HG03558 (cell line): ENCODE measurements around the gene LDLRAD3.

Experiments
- ATAC-seq: cut with Tn5 transposase; IDR thresholded peaks from one replicate; pipeline ENCODE4 v1.9.1; 2021; ENCODE audit warnings: moderate number of reproducible peaks; ENCODE audit not compliant: unreplicated experiment; ENCODE audit errors: extremely low read depth

The LDLRAD3 gene

DNA sequence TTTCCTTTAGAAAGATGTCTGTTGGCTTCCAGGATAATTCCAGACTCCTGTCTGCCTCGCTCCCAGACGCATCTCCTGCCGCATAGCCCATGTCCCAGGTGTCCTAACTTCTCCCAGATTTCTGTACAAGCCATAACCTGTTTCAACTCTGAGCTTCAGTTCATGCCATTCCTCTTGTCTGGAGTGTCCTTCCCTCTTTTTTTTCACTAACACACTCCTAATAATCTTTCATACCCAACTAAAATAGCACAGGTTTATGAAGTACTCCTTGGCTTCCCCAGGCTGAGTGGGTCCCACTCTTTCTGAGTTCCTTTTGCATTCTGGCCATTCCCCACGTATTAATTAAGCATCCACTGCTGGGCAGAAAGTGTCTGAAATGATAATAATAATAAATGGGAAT, 123.0 kb downstream of the LDLRAD3 start:
- ATAC-seq = no peak

DNA sequence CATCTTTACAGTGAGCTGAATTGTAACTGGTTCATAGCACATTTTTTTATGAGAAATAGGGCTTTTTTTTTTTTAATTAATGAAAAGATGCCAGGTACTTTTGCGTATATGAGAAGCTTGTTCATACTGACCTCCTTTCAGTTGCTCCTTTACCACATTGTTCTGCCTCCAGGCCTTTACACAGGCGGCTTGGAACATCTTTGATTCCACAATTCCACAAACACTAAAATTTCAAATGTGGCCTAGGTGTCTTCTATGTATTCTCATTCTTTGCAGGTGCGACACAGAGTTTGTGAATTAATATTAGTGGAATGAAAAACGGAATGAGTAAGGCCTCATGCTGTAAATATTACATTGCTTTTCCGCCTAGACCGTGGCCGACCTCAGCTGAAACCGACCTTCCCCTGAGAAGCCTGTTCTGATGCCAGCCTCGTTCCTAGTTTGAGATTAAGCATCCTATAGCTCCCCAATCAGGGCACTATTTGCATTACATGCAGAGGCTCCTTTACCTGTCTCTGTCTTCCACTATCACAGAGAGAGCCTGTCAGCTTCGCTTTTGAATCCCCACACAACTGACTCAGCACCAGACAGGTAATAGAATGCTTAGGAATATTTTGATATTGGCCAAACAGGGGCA, 125.8 kb downstream of the LDLRAD3 start:
- no peak for ATAC-seq

DNA sequence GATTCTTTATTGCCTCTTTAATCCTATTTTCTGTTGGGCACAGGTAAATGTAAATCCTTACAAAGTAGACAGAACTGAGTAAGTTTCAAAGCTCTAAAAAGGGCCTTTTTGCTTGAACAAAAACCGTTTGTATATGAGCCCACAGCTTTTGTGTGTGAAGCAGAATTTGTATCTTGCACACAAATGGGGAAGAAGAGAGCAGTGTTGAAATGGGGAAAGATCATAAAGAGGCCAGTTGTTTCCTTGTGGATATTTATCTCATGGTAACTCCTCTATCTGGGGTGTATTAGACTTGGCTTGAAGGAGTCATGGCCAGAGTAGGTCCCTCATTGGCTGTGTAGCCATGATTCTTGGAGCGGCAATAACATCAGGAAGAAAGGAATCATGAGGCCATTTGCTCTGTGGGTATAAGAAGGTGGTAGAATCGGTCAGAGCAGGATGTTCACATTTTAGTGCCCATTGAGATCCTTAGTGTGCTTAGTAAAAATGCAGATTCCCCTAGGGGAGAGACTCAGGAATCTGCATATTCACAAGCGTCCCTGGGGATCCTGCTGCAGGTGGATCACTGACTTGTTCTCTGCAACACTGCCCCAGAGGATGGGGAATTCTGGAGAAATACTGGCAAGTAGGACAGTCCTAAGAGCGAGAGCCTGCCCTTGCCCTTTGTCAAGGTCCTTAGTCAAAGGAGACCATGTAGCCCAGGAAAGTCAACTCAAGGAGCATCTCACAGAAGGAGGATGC, 126.5 kb downstream of the LDLRAD3 start:
- no peak for ATAC-seq

DNA sequence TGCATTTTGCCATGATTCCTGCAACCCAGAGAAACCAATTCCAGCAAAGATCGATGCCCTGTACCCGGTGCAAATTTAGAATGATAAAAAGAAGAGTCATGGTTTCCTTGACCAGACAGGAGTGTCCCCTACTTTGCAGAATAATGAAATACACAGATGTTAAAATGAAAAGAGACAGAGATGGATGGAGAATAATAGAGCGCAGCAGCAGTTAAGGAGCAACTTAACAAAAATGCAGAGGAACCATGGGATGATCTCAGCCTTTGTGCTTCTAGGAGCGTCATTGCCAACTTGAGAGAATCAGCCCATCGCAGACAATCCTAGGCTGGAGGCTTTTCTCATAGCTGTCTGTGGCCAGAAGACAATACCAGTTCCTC, 127.1 kb downstream of the LDLRAD3 start:
- no peak for ATAC-seq

DNA sequence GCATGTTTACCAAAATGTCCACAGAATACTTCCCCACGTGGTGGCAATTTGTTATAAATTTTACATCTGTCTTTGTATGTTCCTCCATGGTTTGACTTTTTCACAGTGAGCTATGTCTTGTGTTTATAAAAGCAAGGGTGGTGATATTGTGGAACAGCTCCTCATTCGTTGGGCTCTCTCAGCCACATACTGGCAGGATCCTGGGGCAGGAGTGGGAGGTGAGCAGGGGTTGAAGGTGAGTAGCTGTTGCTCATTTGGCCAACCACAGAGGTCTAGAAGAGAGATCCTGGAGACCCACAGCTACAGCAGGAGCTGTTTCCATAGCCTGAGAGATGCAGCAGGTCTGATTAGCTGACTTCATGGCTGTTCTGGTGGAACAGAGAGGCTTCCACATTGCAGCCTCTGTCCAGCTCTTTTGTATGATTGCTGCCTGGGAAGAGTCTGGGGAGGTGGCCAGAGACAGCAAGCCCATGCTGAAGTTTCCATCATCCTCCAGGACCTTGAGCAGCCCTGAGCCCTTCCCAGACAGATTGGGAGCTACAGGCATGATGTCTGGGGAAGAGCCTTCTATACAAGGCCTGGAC, 128.1 kb downstream of the LDLRAD3 start:
- no peak for ATAC-seq

DNA sequence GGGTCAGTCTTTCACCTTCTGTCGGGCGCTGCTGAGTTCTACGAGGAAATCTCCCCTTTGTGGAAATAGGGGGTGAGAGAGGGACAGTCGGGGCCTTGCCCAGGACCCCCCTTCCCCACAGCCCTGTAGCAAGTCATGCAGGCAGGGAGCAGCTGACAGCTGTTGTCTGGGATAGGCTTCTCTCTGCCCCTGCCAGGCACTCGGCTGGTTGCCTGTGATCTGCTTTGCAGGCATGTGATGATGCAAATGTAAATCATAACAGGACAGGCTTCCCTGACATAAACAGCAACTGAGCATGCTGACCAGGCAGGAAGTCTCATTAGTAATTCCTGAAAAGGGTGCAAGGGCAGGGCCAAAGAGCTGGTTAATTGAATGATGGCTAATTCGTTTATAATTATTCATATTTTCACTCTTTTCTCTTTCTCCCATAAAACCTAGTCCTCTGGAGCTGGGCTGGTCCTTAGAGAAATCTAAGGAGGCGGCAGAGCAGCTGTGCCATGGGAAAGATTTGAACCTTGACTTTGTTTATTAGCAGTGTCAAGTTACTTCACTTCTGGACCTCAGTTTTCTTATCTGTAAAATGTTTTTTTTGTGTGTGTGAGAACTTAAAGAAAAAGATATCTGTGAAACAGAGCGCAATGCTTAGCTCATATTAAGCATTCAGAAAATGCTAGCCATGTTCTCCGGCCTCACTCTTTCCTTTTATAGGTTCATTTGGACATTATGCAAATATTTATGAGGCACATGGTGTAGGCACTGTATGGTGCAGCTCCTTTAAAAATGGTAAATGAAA, 129.7 kb downstream of the LDLRAD3 start:
- no peak for ATAC-seq

DNA sequence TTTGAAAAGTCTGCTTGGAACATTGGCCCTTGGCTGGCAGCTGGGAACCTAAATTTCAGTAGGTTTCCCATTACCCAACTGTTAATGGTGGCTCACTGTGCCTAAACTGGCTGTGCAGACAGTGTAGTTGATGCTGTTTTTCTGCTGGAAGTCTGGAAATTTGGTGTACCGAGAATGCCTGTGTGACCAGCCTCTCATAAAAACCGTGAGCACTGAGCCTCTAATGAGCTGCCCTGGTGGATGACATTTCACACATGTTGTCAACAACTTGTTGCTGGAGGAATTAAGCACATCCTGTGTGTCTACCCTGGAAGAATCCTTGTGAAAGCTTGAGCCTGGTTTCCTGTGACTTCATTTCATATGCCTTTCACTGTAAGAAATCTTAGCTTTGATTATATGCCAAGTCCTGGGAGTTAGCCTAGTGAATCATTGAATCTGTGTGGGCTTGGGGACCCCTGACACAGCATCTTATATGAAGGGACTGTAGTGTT, 131.1 kb downstream of the LDLRAD3 start:
- ATAC-seq = no peak

DNA sequence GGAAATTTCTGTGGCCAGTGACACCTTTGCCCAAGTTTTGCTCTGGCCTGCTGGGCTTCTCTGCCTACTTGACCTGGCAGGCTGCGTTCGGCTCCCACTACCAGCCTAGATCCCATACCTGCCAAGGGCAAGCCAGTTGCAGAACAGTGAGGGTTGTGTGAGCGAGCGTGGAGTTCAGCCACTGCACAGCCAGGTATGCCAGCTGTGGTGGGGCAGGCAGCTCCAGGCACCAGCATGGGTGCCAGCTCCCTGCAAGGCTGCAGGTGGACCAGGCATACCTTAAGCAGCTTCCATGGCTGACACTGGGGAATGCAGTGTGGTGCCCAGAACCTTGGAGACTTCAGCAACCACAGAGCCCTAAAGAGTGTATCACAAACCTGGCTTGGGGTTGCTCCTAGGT, 133.5 kb downstream of the LDLRAD3 start:
- no peak for ATAC-seq

DNA sequence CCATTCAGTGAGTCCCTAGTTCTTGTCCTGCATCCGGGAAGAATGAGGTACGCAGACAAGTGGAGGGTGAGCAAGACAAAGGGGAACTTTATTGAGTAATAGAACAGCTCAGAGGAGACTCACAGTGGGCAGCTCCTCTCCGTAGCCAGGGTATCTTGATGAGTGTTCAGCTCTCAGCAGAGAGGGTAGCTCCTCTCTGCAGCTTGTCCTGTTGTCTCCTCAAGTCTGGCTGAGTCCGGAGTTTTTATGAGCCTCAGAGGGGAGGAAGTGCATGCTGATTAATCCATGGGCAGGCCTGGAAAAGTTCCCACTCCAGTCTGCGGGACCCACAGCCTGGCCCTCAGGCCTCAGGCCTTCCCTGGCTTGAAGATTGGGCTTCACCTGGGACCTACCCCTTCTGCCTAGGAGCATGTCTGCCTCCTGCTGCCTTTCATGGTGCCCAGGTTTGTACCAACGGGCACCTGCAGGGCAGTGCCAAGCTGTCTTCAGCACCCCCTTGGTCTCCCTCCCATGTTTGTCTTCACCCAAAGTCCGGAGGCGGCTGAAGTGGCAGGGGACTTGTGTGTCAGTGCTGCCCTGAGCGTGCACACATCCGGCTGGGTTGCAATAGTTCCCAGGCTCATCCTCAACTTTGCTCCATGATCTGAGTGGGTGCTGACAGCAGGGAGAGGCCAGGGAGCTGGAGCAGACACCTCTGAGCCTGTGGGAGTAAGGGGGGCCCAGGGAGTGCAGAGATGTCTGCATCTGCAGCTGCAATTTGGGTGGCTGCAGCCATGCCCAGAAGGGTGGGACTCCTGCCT, 134.2 kb downstream of the LDLRAD3 start:
- ATAC-seq = no peak

DNA sequence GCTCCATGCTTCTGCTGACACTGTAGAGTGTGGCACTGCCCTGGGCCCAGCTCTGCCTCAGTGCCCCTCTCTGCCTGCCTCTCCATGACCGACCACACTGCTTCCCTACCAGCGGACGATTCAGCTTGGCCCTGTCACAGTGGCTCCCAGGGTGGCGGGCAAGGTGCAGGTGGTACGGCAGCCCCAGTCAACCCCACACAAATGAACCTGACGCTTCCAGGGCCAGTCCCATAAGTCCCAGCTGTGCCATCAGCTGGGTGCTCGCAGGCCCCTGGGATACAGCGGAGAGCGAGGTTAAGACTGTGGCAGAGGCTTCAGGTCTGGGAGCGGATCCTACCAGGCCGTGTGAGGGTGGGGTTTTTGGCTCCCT, 134.8 kb downstream of the LDLRAD3 start:
- ATAC-seq = no peak

DNA sequence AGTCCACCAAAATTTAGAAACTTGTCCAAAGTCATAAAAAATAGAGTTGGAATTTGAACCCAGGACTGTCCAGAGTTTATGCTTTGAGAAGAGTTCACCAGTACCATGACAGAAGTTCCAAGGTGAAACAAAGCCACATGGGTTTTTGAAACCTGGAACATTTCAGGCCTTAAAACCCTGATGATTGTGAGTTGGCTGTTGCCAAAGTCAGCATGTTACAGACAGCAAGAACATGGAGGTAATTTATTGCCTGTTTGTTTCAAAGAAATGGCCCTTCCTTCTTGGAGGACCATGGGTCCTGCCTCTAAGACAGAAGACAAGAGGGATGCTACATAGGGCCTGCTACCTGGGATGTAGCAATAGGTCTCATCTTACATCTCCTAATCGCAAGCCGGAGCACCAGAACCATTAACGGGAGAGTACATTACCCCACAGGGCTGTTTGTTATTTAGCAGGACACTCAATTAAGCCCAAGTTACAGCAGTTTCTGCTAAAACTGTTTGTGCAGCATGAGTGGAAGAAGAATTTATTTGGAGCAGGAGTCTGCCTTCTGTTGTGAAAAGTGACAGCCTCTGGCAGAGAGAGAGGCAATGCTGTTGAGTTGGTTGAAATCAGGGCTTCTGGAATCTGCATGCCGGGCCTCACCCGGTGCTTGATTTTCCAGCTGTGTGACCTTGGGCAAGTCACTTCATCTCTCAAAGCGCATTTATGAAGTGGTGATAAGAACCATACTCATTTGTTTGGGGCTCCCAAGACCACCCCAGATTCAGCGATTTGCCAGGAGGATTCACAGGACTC, 136.2 kb downstream of the LDLRAD3 start:
- no peak for ATAC-seq

DNA sequence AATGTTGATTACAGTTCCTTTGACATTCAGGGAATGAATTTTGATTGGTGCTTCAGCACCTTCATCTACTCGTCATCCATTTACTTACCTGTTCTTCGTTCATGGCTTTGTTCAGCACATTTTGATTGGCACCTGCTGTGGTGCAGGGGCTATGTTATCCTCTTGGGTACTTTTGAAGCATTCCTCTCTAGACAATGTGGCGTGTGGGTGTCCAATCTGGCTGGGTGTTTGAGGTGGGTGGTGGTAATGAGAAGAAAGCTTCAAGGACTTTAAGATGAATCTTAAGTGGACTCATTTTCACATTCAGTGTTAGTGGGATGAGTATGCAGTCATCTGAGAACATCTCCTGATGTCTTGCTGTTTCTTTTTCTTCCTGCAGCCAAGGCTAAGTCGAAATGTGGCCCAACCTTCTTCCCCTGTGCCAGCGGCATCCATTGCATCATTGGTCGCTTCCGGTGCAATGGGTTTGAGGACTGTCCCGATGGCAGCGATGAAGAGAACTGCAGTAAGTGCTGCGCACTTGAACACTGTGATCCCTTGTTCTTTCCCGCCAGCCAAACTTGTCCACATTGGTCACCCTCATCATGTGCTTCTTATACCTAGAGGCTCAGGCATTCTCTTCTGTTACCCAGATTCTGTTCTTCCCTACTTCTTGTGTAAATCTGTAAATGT, 137.5 kb downstream of the LDLRAD3 start:
- no peak for ATAC-seq

DNA sequence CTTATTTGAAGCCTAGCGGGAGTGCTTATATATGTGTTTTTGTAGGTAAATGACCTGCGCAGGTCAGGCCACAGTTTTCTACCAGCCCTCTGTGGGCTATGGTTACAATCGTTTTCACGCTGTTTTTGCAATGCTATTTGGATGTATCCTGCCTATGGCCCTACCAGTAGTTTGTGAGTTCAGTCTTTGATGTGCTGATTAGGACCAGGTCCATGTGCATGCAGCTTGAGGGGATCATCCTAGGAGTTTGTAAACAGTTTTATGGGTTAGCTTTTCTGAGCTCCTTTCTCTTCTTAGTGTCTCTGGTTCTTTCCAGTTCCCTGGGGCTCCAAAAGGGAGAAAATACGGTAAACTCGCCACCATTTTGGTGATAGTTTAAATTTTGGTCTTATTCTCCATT, 142.5 kb downstream of the LDLRAD3 start:
- no peak for ATAC-seq

DNA sequence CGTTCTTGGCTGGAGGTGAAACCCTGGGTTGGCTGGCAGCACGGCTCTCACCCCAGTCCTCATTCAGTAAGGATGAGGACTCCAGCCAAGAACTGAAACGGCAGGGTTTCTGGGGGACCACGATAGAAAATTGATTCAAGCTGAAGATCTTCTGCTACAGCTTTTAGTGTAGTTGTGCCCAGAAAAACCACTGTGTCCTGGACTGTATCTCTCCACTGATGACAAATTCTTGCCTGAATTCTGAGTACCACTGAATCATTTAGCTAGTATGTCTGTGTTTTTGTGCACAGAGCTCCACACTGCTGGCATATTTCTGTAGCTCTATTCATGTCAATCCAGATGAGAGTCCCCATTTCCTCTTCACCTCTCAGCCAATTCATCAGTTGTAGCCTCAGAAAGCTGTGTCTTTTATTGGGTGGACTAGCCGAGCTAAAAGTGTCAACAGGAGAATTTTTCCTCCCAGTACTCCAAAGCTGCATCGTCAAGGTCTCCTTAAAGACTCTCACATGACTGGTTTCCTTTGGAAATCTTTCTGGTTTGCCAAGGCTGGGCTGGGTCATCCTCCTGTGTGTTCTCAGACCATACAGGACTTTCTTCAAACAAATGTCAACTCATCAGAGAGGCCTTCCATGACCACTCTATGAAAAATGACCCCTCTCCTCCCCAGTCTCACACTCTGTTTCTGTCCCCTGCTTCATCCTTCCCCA, 144.6 kb downstream of the LDLRAD3 start:
- no peak for ATAC-seq

DNA sequence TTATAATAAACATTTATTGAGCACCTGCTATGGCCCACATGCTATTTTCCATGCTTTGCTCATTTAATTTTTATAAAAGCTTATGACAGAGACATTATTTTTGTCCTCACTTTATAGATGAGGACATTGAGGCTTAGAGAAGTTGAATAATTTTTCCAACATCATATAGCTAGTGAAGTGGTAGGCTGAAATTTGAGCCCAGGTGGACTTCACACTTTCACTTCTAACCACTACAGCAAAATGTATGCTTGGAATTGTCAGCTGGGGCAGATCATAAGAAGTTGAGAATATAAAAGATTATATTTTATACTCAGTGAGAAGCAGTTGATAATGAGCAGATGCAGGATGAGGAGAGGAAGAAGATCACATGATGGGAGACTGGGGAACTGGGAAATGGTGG, 146.1 kb downstream of the LDLRAD3 start:
- no peak for ATAC-seq

DNA sequence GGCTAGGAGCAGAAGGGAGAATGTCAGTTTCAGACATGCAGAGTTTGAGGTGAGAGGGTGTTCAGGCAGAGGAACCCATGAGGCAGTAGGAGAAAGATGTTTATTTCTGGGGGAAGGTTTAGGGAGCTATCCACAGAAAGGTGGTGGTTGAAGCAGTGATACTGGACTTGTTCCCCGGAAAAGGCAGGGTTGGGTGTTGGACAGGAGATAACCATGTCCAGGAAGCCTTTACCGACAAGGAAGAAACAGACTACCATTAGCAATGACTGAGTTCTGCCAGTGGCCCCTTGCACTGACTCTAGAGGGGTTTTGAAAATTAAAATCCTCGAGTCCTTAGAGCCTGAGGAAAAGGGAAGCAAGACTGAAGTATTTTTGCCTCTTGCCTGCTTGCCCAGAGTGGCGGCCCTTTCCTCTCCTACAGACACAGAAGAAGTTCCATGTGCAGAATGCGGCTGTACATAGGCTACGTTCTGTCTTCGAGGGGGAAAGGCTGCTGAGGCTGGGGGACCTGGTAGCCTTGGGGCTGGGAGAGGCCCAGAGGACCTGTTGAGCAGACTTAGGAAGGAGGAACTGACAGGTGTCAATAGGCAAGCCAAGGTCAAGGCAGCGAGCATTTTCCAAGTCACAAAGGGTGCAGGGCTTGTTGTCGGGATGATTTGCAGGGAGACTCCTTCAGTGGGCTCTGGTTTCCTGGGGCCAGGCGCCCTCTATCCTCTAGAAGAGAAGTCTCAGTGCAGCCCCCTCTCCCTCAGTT, 146.7 kb downstream of the LDLRAD3 start:
- ATAC-seq = no peak

DNA sequence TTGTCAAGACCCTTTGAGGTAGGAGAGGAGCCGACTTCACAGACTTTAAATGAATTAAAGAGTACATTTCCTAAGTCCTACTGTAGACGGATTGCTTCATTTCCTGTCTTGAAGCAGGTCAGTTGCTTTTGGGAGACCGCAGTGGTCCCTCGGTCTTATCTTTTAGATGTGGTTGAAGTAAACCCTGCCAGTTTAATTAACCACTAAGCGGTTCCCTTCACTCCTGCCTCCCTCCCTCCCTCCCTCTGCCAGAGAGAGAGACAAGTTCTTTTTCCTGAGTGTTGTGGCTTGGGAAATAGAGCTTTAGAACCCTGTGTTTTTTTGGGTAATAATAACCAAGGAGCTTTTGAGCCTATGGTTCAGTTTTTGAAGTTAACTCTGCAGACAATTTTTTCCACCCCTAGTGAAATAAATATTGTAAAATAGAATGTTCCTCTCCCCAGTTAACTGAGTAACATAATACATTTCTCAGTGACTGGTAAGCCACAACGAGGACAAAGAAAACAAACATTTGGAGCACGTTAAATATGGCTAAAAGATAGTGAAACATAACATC, 147.5 kb downstream of the LDLRAD3 start:
- no peak for ATAC-seq
